WTC11 (cell line): ENCODE measurements around the gene ANXA6. TPM values are rescaled to one million over a fixed set of nuclear protein-coding genes. Genes with fewer than 3 reads are reported as not detected.

ENCODE experiments used
- ATAC-seq: fragments of 200-7000 bp; cut with Tn5 transposase; 2 replicates; pipeline ENCODE4 v1.10.0; 2021; ENCODE audit warnings: mild to moderate bottlenecking, moderate library complexity
- CTCF ChIA-PET: fragments of 300-600 bp; sonication (Branson Sonifier 250); formaldehyde crosslinking; loops from one replicate; lab custom pipeline; 2021; ENCODE audit warnings: antibody characterized with exemption; lab: Charles Lee
- POLR2A ChIA-PET: fragments of 350-600 bp; sonication (Branson Sonifier 250); formaldehyde crosslinking; loops from one replicate; lab custom pipeline; 2021; ENCODE audit warnings: antibody characterized with exemption; lab: Charles Lee
- DNase-seq: peaks from one replicate; pipeline ENCODE4 v3.0.0; 2021; ENCODE audit warnings: low spot score
- H3K27ac Mint-ChIP-seq: 2 replicates; pipeline ENCODE4 v1.8.0; 2021; ENCODE audit warnings: mixed read lengths
- H3K27me3 Mint-ChIP-seq: 2 replicates; pipeline ENCODE4 v1.8.0; 2021; ENCODE audit warnings: low read depth, mild to moderate bottlenecking, moderate library complexity, mixed read lengths
- H3K36me3 Mint-ChIP-seq: 2 replicates; pipeline ENCODE4 v1.8.0; 2021; ENCODE audit warnings: mixed read lengths
- H3K4me1 Mint-ChIP-seq: 2 replicates; pipeline ENCODE4 v1.8.0; 2022; ENCODE audit warnings: mixed read lengths
- H3K4me3 Mint-ChIP-seq: 2 replicates; pipeline ENCODE4 v1.8.0; 2021; ENCODE audit warnings: mild to moderate bottlenecking, moderate library complexity, mixed read lengths
- H3K9me3 Mint-ChIP-seq: 2 replicates; pipeline ENCODE4 v1.8.0; 2021; ENCODE audit warnings: mixed read lengths
- ATF1 ChIP-seq: sonication (generic); formaldehyde crosslinking; IDR thresholded peaks from 2 replicates; pipeline ENCODE4 v1.8.1; 2023; ENCODE audit warnings: mild to moderate bottlenecking, moderate library complexity, missing genetic modification reagents
- ELF4 ChIP-seq: sonication (generic); formaldehyde crosslinking; IDR thresholded peaks from 2 replicates; pipeline ENCODE4 v1.8.1; 2022; ENCODE audit warnings: low read depth, mild to moderate bottlenecking, moderate library complexity, missing genetic modification reagents
- FOXP1 ChIP-seq: sonication (generic); formaldehyde crosslinking; IDR thresholded peaks from 2 replicates; pipeline ENCODE4 v1.8.0; 2022; ENCODE audit warnings: missing genetic modification reagents, mild to moderate bottlenecking, moderate library complexity, borderline replicate concordance
- GRHL2 ChIP-seq: fragments of 250-450 bp; sonication (Bioruptor Pico); IDR thresholded peaks from 2 replicates; pipeline ENCODE4 v1.8.0; 2022; ENCODE audit warnings: mild to moderate bottlenecking, moderate library complexity; ENCODE audit not compliant: insufficient replicate concordance, severe bottlenecking
- NFYB ChIP-seq: sonication (generic); formaldehyde crosslinking; conservative IDR thresholded peaks from 2 replicates; pipeline ENCODE4 v1.8.0; 2022; ENCODE audit warnings: low read depth, missing genetic modification reagents
- NR3C1 ChIP-seq: sonication (generic); formaldehyde crosslinking; conservative IDR thresholded peaks from 2 replicates; pipeline ENCODE4 v1.8.1; 2023; ENCODE audit warnings: low read depth, mild to moderate bottlenecking, missing genetic modification reagents
- TEAD4 ChIP-seq: sonication (generic); formaldehyde crosslinking; IDR thresholded peaks from 2 replicates; pipeline ENCODE4 v1.8.0; 2022; ENCODE audit warnings: mild to moderate bottlenecking, missing genetic modification reagents
- ZNF219 ChIP-seq: sonication (generic); formaldehyde crosslinking; IDR thresholded peaks from 2 replicates; pipeline ENCODE4 v1.8.0; 2023; ENCODE audit warnings: missing genetic modification reagents, mild to moderate bottlenecking, borderline replicate concordance
- ZNF232 ChIP-seq: sonication (generic); formaldehyde crosslinking; IDR thresholded peaks from 2 replicates; pipeline ENCODE4 v1.8.0; 2022; ENCODE audit warnings: mild to moderate bottlenecking, missing genetic modification reagents
- total RNA-seq: library from RNA; stranded (reverse); gene quantifications from 3 replicates; pipeline ENCODE4 v1.2.3, GENCODE V29; 2021
- TF ChIP-seq, protein P1 (sequence below): sonication (generic); formaldehyde crosslinking; conservative IDR thresholded peaks from 2 replicates; pipeline ENCODE4 v1.8.1; 2022; ENCODE audit warnings: mild to moderate bottlenecking, missing genetic modification reagents
- TF ChIP-seq, protein P2 (sequence below): sonication (generic); formaldehyde crosslinking; IDR thresholded peaks from 2 replicates; pipeline ENCODE4 v1.8.1; 2023; ENCODE audit warnings: mild to moderate bottlenecking, missing genetic modification reagents, moderate library complexity
- TF ChIP-seq, protein P3 (sequence below): fragments of 250-450 bp; sonication (Bioruptor Pico); IDR thresholded peaks from 2 replicates; pipeline ENCODE4 v2.1.2; 2022; ENCODE audit warnings: mild to moderate bottlenecking, moderate library complexity
- TF ChIP-seq, protein P4 (sequence below): sonication (generic); formaldehyde crosslinking; IDR thresholded peaks from 2 replicates; pipeline ENCODE4 v1.8.0; 2022; ENCODE audit warnings: missing genetic modification reagents
- TF ChIP-seq, protein P5 (sequence below): sonication (generic); formaldehyde crosslinking; IDR thresholded peaks from 2 replicates; pipeline ENCODE4 v1.8.1; 2022; ENCODE audit warnings: missing genetic modification reagents, borderline replicate concordance
- TF ChIP-seq, protein P6 (sequence below): sonication (generic); formaldehyde crosslinking; IDR thresholded peaks from 2 replicates; pipeline ENCODE4 v1.8.0; 2023; ENCODE audit warnings: missing genetic modification reagents
- TF ChIP-seq, protein P7 (sequence below): sonication (generic); formaldehyde crosslinking; IDR thresholded peaks from 2 replicates; pipeline ENCODE4 v1.8.1; 2023; ENCODE audit warnings: mild to moderate bottlenecking, missing genetic modification reagents, moderate library complexity
- TF ChIP-seq, protein P8 (sequence below): fragments of 250-450 bp; sonication (Bioruptor Pico); IDR thresholded peaks from 2 replicates; pipeline ENCODE4 v1.9.0; 2021; ENCODE audit warnings: mild to moderate bottlenecking, borderline replicate concordance
- TF ChIP-seq, protein P9 (sequence below): sonication (generic); formaldehyde crosslinking; IDR thresholded peaks from 2 replicates; pipeline ENCODE4 v1.8.1; 2022; ENCODE audit warnings: low read depth, missing genetic modification reagents, borderline replicate concordance

Gene ANXA6
- total RNA-seq, 1 experiment from 2014 or later = 92.8 TPM

DNA sequence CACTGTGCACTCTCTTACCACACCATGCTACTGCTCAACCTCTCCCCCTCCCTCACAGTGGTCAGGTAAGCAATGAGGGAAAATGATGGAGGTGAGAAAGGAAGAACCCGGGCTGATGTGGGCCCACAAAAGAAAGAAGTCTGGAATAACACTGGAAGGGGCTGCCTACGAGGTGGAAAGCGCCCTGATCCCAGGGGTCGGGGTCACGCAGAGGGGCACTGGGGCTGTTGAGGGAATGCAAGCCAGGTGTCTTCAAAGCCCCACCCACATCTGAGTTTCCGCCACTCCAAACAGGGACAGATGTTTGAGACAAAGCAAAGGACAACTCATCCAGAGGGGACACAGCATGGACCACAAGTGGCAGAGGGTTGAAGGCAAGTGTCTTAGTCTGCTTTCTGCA, 81.0 kb downstream of the ANXA6 start:
- H3K36me3 Mint-ChIP-seq = no peaks in the 10 kb centered on the region
- ATAC-seq = no peak
- ChIA-PET CTCF (interaction anchor here (0.6 to 2.3 kb wide), 3 partner anchors 25 to 1888 kb away, joined by 3 to 11 read pairs (median 3); no protein-coding TSS in a partner anchor), POLR2A (no interaction called here)
- TF ChIP-seq GRHL2 (no peak), ATF1 (CRISPR knock-in tag) (no peak), NFYB (CRISPR knock-in tag) (no peak), ELF4 (CRISPR knock-in tag) (no peak), TEAD4 (CRISPR knock-in tag) (no peak), NR3C1 (CRISPR knock-in tag) (no peak), ZNF232 (no peak), ZNF219 (CRISPR knock-in tag) (no peak), FOXP1 (no peak)
- TF ChIP-seq, protein P1, sequence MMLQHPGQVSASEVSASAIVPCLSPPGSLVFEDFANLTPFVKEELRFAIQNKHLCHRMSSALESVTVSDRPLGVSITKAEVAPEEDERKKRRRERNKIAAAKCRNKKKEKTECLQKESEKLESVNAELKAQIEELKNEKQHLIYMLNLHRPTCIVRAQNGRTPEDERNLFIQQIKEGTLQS = no peak
- TF ChIP-seq, protein P2, sequence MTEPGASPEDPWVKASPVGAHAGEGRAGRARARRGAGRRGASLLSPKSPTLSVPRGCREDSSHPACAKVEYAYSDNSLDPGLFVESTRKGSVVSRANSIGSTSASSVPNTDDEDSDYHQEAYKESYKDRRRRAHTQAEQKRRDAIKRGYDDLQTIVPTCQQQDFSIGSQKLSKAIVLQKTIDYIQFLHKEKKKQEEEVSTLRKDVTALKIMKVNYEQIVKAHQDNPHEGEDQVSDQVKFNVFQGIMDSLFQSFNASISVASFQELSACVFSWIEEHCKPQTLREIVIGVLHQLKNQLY (CRISPR knock-in tag) = no peak
- TF ChIP-seq, protein P3, sequence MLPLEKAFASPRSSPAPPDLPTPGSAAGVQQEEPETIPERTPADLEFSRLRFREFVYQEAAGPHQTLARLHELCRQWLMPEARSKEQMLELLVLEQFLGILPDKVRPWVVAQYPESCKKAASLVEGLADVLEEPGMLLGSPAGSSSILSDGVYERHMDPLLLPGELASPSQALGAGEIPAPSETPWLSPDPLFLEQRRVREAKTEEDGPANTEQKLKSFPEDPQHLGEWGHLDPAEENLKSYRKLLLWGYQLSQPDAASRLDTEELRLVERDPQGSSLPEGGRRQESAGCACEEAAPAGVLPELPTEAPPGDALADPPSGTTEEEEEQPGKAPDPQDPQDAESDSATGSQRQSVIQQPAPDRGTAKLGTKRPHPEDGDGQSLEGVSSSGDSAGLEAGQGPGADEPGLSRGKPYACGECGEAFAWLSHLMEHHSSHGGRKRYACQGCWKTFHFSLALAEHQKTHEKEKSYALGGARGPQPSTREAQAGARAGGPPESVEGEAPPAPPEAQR = no peak
- TF ChIP-seq, protein P4, sequence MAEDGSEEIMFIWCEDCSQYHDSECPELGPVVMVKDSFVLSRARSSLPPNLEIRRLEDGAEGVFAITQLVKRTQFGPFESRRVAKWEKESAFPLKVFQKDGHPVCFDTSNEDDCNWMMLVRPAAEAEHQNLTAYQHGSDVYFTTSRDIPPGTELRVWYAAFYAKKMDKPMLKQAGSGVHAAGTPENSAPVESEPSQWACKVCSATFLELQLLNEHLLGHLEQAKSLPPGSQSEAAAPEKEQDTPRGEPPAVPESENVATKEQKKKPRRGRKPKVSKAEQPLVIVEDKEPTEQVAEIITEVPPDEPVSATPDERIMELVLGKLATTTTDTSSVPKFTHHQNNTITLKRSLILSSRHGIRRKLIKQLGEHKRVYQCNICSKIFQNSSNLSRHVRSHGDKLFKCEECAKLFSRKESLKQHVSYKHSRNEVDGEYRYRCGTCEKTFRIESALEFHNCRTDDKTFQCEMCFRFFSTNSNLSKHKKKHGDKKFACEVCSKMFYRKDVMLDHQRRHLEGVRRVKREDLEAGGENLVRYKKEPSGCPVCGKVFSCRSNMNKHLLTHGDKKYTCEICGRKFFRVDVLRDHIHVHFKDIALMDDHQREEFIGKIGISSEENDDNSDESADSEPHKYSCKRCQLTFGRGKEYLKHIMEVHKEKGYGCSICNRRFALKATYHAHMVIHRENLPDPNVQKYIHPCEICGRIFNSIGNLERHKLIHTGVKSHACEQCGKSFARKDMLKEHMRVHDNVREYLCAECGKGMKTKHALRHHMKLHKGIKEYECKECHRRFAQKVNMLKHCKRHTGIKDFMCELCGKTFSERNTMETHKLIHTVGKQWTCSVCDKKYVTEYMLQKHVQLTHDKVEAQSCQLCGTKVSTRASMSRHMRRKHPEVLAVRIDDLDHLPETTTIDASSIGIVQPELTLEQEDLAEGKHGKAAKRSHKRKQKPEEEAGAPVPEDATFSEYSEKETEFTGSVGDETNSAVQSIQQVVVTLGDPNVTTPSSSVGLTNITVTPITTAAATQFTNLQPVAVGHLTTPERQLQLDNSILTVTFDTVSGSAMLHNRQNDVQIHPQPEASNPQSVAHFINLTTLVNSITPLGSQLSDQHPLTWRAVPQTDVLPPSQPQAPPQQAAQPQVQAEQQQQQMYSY (CRISPR knock-in tag) = no peak
- TF ChIP-seq, protein P5, sequence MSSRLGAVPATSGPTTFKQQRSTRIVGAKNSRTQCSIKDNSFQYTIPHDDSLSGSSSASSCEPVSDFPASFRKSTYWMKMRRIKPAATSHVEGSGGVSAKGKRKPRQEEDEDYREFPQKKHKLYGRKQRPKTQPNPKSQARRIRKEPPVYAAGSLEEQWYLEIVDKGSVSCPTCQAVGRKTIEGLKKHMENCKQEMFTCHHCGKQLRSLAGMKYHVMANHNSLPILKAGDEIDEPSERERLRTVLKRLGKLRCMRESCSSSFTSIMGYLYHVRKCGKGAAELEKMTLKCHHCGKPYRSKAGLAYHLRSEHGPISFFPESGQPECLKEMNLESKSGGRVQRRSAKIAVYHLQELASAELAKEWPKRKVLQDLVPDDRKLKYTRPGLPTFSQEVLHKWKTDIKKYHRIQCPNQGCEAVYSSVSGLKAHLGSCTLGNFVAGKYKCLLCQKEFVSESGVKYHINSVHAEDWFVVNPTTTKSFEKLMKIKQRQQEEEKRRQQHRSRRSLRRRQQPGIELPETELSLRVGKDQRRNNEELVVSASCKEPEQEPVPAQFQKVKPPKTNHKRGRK = no peak
- TF ChIP-seq, protein P6, sequence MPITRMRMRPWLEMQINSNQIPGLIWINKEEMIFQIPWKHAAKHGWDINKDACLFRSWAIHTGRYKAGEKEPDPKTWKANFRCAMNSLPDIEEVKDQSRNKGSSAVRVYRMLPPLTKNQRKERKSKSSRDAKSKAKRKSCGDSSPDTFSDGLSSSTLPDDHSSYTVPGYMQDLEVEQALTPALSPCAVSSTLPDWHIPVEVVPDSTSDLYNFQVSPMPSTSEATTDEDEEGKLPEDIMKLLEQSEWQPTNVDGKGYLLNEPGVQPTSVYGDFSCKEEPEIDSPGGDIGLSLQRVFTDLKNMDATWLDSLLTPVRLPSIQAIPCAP (CRISPR knock-in tag) = no peak
- TF ChIP-seq, protein P7, sequence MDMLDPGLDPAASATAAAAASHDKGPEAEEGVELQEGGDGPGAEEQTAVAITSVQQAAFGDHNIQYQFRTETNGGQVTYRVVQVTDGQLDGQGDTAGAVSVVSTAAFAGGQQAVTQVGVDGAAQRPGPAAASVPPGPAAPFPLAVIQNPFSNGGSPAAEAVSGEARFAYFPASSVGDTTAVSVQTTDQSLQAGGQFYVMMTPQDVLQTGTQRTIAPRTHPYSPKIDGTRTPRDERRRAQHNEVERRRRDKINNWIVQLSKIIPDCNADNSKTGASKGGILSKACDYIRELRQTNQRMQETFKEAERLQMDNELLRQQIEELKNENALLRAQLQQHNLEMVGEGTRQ = no peak
- TF ChIP-seq, protein P8, sequence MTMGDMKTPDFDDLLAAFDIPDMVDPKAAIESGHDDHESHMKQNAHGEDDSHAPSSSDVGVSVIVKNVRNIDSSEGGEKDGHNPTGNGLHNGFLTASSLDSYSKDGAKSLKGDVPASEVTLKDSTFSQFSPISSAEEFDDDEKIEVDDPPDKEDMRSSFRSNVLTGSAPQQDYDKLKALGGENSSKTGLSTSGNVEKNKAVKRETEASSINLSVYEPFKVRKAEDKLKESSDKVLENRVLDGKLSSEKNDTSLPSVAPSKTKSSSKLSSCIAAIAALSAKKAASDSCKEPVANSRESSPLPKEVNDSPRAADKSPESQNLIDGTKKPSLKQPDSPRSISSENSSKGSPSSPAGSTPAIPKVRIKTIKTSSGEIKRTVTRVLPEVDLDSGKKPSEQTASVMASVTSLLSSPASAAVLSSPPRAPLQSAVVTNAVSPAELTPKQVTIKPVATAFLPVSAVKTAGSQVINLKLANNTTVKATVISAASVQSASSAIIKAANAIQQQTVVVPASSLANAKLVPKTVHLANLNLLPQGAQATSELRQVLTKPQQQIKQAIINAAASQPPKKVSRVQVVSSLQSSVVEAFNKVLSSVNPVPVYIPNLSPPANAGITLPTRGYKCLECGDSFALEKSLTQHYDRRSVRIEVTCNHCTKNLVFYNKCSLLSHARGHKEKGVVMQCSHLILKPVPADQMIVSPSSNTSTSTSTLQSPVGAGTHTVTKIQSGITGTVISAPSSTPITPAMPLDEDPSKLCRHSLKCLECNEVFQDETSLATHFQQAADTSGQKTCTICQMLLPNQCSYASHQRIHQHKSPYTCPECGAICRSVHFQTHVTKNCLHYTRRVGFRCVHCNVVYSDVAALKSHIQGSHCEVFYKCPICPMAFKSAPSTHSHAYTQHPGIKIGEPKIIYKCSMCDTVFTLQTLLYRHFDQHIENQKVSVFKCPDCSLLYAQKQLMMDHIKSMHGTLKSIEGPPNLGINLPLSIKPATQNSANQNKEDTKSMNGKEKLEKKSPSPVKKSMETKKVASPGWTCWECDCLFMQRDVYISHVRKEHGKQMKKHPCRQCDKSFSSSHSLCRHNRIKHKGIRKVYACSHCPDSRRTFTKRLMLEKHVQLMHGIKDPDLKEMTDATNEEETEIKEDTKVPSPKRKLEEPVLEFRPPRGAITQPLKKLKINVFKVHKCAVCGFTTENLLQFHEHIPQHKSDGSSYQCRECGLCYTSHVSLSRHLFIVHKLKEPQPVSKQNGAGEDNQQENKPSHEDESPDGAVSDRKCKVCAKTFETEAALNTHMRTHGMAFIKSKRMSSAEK = no peak
- TF ChIP-seq, protein P9, sequence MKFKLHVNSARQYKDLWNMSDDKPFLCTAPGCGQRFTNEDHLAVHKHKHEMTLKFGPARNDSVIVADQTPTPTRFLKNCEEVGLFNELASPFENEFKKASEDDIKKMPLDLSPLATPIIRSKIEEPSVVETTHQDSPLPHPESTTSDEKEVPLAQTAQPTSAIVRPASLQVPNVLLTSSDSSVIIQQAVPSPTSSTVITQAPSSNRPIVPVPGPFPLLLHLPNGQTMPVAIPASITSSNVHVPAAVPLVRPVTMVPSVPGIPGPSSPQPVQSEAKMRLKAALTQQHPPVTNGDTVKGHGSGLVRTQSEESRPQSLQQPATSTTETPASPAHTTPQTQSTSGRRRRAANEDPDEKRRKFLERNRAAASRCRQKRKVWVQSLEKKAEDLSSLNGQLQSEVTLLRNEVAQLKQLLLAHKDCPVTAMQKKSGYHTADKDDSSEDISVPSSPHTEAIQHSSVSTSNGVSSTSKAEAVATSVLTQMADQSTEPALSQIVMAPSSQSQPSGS = no peak
- H3K9me3 Mint-ChIP-seq = no peaks in the 10 kb centered on the region
- no peak overlapping the region for H3K4me3 Mint-ChIP-seq
- H3K27ac Mint-ChIP-seq = no peak overlapping the region
- H3K4me1 Mint-ChIP-seq = peaks cover 18% of the 10 kb centered on the region
- H3K27me3 Mint-ChIP-seq = no peaks in the 10 kb centered on the region
- no peak for DNase-seq
